HG02610 (cell line): Measurements from ENCODE around the gene CFAP100.

Experiments
- ATAC-seq: cut with Tn5 transposase; IDR thresholded peaks from one replicate; pipeline ENCODE4 v1.9.1; 2021; ENCODE audit warnings: mild to moderate bottlenecking, moderate library complexity; ENCODE audit not compliant: unreplicated experiment

The CFAP100 gene

DNA sequence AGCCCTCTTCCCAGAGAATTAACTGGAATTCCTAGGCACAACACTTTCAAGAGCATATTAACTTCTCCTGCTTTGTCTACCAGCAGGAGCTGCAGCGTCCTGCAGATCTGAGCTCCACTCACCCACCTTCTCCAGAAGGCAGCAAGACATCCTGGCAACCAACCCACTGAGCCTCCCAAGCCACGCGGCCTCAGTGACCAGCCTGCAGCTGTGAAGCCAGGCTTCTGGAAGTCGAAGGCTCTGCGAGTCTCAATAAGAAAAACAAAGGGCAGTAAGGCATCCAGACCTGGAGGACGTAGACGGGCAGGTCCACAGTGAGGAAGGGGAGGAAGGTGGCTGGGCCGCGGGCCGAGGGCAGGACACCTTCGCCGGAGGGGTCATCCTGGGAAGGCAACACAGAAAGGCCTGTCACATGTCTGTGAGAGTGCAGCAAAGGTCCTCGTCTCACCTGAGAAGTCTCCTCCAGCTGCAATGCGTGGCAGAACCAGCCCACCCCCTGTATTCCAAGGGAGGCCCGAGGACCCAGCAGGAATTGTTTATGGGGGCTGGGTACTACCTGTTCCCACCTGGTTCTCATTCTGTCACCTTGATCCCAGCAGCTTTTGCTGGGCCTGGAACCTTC, 44.7 kb downstream of the CFAP100 start:
- no peak for ATAC-seq

DNA sequence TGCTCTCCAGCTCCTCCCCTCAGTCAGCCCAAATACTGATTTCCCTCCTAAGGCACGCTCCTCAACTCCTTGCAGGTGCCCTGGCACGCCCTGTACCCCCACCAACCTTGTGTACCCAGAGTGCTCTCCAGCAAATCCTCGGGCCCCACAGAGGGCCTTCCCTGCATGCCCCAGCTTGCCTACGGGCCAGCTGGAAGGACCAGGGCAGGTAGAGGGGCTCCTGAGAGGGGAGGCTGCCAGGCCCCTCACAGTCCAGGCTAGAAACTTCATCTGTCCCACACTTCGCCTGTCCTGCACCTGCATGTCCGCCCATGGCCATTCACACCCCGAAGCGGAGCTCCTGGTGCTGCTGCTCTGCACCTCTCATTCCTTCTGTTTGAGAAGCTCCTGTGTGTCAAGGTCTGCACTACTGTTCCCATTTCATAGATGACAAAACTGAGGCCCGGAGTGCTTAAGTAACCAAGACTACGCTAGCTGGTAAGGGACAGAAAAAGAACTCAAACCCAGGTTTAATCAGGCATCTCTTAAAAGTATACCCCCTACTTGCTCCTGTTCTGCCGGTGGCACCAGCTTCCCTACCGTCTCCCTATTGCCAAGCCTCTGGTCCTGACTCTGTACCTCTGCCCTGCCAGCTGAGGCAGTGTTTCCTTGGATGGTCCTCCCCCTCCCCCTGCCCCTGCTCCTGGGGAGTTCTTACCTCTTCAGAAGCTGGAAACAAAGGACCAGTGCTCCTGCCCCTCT, 45.4 kb downstream of the CFAP100 start:
- no peak for ATAC-seq

DNA sequence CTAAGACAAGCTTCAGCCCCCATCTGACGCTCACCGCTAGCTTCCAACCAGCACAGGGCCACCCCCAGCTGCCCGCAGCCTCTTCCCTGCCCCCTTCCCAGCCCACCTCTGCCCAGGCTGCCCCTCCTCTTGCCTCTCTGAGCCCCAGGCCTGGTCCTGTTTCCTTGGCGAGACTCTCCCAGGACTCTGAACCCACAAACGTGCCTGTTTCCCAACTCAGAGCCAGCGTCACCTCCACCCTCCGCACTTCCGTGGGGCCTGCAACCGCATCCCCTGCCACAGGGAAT, 45.9 kb downstream of the CFAP100 start:
- ATAC-seq: no peak

DNA sequence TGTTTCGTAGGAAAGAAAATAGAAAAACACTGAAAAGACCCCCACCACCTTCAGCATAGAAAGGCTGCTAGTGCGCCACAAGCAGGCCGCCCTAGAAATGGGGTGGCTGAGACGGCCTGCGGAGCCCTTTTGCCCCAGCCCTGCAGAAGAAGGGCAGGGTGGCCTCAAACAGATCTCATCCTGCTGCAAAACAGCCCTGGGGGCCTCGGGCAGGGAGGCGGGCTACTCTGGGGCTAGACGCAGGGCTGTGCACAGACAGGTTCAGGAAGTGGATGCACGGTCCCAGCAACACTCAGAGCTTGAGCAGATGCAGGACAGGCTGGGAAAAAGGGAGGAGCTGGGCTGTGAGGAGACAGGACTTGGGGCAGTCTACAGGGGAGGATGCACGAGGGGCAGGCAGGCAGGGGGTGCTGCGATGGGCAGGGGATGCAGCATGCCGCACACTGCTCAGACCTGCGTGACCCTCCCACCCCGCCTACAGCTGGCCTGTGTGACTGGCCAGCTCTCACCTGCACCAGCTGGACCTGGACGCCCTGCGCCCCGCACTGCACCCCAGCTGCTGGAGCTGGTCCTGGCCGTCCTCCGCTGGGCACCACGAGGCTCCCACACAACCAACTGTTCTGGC, 46.7 kb downstream of the CFAP100 start:
- ATAC-seq: no peak

DNA sequence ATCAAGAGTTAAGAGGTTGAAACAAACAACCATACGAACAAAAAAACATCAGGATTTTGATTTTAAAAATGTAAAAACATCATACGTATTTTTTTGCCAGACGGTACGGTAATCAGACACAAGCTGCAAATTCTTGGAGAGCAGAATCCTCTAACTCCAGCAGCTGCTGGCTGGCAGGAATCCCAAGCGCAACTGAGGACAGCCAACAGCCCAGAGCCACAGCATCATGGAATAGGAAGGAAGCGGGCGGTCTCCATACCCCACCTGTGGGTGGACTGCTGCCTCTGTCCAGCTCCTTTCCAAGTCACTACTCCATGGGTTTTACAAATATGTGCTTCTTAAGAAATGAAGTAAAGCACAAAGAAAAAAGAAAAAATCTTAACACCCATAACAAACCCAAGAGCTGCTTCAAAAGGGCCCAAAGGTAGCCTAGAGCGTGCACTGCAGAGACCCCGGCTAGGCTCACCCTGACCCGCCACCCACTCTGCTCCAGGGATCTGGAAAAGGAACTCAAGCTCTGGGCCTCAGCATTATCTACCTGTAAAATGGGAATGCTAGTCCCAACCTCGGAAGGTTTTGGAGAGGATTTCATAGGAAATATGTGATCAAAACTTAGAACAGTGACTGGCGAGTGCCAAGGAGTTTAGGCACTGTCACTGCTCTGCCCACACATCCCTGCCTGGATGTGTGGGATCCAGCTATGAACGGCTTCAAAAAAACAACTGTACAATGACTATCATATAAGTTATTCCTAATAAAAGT, 47.6 kb downstream of the CFAP100 start:
- no peak for ATAC-seq

DNA sequence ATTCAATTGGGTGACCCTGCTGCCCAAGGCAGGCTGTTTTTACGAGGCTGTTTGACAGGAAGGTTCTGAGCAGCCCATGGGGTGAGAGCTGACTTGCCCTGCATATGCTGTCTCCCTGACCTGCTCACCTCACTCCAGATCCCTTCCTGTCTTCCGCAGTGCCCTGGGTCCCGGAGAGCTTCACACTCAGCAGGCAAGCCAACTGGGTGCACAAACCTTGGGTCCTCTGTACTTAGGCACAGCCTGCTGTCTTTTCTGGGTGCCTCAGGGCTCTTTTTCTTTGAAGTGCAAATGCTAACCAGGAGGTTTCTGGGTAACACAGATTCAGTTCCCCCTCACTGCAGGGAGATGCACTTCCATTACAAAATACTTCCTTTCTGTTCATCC, 48.1 kb downstream of the CFAP100 start:
- no peak for ATAC-seq

DNA sequence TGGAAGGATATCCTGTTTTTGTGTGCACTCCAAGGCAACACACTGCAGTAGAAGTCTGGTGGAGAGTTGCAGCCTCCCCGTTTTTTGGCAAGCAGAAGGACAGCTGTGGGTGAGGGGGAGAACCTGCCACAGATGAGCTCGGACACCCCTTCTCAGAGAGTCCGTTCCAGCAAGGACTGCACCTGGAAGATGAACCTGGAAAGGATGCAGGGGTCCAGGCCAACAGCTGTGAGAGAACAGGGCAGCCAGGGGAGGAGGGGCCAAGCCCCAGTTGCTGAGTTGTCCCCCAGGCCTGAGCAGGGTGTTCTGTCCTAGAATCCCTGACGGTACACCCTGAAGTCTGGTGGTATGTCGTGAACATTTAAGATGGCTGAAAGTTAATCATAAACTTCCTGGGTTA, 50.8 kb downstream of the CFAP100 start:
- no peak for ATAC-seq

DNA sequence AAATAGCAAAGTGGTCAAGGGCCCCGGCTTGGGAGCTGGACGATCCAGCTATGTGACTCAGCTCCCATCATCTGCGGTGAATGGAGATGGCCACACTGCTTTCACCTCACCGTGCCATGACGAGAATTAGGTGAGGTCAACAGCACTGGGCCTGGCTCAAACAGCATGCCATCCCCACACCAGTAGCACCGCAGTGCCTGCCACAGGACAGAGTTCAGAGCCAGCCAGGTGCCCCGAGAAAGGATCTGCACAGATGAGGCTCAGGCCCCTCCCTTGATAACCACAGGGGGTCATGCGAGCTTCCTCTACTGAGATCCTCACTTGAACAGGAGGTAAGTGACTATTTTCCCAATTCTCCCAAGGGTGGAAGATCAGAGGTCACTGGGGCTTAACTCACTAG, 51.6 kb downstream of the CFAP100 start:
- no peak for ATAC-seq

DNA sequence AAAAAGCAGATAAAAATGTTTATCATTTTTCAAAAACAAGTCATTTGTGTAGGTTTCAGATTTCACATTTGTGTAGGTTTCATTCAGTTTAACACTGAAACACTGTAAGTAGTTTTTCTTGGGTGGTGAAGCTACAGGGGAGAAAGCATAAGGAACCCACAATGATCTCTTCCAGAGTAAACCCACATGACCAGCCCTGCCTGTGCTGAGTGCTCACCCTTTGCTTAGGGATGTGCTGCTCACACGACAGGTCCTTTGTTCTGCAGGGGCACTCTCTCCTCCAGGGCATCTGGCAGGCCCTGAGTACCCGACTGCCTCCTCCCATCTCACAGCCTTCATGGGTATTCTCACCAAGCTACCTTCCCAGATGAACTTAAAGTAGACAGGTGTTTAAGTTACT, 52.1 kb downstream of the CFAP100 start:
- ATAC-seq: no peak

DNA sequence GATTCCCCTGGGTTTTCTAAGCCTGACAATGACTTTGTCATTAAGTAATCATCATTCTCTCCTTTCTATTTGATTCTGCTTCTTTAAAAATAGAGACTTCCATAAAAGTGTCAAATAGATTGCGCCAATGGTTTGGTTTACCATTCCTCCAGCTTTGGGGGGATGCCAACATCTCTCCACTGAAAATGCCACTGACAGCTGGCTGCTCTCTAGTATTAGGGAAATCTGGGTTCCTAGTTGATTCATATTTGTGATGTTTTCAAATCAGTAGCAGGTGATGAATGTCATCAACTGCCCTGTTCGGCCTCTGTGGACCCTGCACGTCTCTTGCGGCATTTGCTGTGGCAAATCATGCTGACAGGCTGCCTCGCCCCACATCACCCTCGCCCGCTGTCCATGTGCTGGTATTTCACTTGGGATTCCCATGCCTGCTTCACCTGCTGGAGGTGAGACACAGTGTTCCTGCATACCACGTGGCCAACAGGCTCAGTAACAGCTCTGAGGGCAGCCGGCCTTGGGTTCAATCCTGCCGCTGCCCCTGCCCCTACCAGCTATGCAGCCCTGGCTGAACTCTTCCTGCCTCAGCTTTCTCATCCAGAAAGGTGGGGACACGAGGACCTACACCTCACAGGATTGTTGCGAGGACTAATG, 52.9 kb downstream of the CFAP100 start:
- no peak for ATAC-seq

DNA sequence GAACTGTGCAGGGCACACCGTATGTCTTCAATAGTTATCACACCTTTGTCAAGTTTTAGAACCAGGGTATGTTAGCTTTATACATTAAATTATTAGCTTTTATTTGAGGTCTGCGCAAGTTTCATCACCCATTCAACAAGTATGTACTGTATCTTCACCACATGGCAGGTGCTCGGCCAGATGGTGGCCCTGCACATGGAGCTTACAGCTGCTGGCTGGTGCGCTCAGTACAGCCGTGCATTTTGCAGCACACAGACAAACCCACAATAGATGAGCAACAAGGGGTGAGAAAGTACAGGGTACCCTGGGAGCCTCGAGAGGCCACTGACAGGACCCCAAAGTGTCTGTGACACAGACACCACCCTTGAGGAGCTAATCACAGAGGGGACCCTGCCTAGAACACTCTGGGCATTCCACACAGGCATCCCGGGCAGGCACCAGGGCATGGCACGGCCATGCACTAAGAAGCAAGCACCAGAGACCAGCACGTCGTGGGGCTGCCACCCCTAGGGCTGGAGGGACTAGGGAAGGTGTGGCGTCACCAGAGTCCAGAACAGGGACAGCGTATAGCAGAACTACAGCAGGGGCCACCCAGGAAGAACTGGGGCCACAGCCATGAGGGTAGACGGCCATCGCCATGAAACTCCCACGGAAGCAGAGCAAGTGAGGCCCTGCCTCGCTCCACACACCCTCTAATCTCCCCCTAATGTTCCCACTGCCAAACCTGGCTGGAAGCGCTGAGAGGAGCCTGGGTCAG, 53.6 kb downstream of the CFAP100 start:
- no peak for ATAC-seq

DNA sequence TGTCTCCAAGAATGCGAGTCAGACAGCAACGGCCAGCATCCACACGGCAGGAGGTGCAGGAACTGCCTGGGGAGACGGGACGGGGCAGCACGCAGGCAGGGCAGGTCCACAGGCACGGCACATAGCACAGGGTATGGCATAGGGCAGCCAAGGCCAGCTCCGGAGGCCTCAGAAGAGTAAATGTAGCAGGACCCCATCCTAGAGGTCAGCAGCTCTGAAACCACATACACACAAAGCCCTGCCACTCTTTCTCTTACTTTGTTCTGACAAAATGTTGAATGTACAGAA, 54.1 kb downstream of the CFAP100 start:
- no peak for ATAC-seq

DNA sequence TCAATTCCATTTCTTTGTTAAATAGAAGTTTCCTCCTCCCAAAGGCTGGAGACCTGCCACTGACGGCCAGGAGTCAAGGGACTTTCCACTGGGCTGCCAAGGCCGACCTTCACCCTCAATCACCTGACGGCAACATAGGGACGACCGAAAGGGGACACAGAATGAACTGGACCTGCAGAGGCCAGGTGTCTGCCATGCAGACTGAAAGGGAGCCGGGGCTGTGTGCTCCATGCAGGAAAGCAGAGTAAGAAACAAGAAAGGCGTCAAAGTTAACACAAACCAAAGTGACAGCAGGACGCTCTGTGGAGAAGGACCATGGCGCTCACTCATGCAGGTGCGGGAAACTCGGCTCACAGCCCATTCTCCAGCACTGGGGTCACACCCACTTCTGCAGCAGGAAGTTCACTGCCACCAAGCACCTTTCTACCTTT, 54.9 kb downstream of the CFAP100 start:
- ATAC-seq: no peak

DNA sequence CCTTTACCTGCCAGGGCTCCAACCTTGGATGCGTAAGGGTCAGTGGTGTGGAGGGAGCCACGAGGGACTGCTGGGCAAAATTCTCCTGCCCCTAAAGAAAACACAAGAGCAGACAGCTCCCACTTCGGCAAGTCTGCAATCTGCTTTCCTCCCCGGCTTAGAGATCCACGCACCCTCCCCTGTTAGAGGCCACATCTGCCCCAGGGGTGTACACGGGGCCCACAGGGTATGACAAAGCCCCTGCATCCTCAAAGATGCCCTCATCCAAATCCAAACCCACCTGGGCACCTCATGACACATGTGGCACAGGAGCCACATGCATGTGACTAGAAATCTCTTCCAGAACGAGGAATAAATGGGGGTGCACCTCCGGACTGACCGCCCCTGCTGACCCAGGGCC, 55.5 kb downstream of the CFAP100 start:
- no peak for ATAC-seq

DNA sequence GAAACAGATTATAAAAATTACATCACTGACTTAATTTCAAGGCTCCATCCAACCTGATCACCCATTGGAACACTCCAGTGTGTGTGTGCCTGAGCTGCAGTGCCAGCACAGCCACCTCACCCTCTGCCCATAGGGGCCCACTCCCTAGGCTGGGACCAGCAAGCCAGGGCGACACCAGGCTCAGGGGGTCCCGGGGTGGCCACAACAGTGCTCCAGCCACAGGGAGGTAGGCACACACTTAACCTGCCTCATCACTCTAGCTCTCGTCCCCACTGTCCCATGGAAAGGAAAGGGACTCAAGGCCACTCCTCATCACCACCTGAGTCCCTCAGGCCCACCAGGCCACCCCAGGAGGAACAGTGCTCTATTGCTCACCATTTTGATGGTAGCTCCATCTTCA, 56.0 kb downstream of the CFAP100 start:
- no peak for ATAC-seq

DNA sequence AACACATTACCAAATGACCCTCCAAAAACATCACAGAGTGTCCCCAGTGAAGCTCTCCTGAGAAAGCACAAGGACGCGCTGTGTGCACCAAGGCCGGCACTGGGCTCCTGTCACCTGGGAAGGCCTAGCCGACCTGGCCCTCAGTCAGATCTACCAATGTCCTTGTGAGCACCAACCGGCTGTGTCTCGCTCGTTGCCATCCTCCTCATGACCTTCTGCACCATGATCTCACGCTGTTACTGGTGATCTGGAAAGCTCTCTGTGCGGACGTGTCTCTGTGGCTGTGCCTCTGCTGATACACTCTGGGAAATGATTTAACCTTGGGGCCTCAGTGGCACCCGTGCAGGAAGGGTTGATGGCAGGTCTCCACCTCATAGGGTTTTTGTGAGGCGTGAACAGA, 56.8 kb downstream of the CFAP100 start:
- no peak for ATAC-seq

DNA sequence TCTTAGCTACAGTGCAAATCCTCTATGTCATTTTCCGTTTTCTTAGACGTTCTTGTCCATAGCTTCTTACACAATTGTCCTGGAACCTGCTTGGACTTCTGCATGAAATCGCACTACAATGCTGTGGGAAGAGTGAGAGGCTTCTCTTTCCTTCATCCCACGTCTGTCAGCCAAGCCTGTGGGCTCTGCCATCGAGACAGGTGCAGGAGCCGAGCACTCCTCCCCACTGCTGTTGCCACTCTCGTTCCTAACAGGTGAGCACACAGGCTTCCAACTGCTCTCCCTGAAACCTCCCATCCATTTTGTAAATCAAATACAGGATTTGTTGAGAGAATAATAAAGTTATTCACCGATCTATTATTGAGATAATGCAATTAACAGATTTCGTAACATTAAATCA, 57.5 kb downstream of the CFAP100 start:
- ATAC-seq: no peak

DNA sequence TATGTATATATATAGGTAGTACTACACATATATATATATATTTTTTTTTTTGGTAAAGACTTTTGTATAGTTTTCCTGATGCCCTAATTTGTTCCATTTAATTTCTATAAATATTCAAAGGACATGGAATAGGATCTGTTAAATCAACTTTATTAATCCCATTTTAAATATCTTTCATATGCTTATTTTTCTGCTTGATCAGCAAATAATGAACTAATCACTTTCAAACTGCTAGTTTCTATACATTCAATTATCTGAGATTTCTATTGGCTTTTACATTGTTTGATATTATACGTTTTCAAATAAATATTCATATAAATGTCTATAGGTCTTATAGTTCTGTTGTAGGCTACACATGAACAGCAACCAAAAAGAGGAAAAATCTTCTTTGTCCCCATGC, 59.3 kb downstream of the CFAP100 start:
- no peak for ATAC-seq

DNA sequence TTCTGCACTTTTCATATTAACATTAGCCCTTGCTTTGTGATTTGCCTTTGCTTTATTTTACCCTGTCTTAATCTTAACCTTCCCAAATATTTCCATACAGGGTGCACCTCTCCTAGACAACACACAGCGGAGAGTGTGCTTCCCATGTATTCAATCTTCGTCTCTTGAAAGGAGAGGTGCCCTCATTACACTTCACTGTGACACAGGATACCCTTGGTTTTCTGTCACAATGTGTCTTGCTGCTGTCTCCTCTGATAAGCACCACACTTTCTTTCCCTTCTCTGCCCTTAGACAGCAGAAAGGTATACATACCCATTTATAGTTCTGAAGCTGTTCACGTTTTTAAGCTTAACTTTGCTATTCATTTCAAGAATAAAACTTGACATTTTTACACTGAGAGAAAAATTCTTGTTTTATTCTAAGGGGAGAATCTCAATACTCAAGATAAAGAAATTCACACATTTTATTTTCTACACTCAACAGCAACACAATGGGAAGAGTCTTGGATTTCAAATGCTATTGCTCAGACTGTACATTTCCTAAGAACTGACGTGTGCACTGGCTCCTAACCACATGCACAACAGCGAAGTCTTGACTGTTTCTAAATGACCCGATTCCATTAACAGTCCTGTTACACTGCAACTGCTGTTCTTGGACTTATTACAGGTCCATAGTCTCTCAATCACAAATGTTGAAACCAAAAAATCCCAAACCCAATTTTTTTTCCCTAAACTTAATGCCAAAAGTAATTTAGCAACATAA, 59.9 kb downstream of the CFAP100 start:
- no peak for ATAC-seq

DNA sequence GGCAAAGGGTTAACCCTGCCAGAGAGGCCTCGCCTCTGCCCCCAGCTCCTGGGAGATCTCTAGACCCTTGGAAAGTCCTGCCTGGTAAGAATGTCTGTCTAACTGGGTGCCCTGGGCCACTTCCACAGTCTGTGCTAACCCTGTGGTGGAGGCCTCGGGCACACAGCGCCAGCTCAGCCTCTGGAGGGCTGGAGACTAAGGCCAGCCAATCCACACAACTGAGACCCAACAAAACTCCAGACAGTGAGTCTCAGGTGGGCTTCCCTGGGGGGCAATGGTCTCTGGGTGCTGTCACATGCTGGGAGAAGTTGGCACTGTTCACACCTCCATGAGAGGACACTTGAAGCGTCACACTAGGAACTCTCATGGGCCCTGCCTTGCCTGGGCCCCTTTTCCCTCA, 61.5 kb downstream of the CFAP100 start:
- no peak for ATAC-seq
